ENCODE data around the gene ZEB2. TPM values are rescaled to one million over a fixed set of nuclear protein-coding genes. Genes with fewer than 3 reads are reported as not detected.
"Not testable (repeated sequence)": the region's sequence is repeated elsewhere in the genome, so short reads cannot be mapped to it uniquely, and the experiment has no call there.

Gene ZEB2
- total RNA-seq, 1 experiment from 2014 or later: 28.2 TPM

- no peaks in the 10 kb centered on the region for H3K27me3 Mint-ChIP-seq (ENCODE audit: insufficient read depth, unreplicated experiment)
- CTCF ChIA-PET: no interaction called here
- BruUV-seq (replicated peaks): no TSS peak
Observed at GRCh38 chr2:144366825-144367429, 153.0 kb downstream of the ZEB2 start.

GRCh38 chr2:144364944-144365738 lies 154.8 kb downstream of the ZEB2 start:
- peak overlapping the region; percentile 6 for H3K27ac Mint-ChIP-seq (ENCODE audit: low read depth, unreplicated experiment)

More at GRCh38 chr2:144366825-144367429, 153.0 kb downstream of the ZEB2 start:
- no peak for TF ChIP-seq CTCF (IDR thresholded peaks at IDR 0.05; ENCODE audit: unreplicated experiment)
- DNase-seq (ENCODE audit: unreplicated experiment): no peak
- Mint-ChIP-seq H3K27ac (ENCODE audit: low read depth, unreplicated experiment) (no peak overlapping the region), H3K9me3 (ENCODE audit: unreplicated experiment) (no peaks in the 10 kb centered on the region), H3K4me3 (ENCODE audit: unreplicated experiment) (no peak overlapping the region), H3K4me1 (ENCODE audit: insufficient read depth, unreplicated experiment) (peaks cover 11% of the 10 kb centered on the region), H3K36me3 (ENCODE audit: insufficient read depth, unreplicated experiment) (no peaks in the 10 kb centered on the region)
- POLR2A ChIA-PET: interaction anchor here (1.5 kb wide), 1 partner anchor 9 kb away, joined by 3 read pairs; no protein-coding TSS in a partner anchor
- intact Hi-C loops (cut with micrococcal nuclease): no loop called here

GRCh38 chr2:144364247-144364646 lies 155.7 kb downstream of the ZEB2 start:
- H3K9me3 Mint-ChIP-seq (ENCODE audit: unreplicated experiment); CTCF ChIA-PET; DNase-seq (ENCODE audit: unreplicated experiment); intact Hi-C loops (cut with micrococcal nuclease); H3K27me3 Mint-ChIP-seq (ENCODE audit: insufficient read depth, unreplicated experiment); H3K4me3 Mint-ChIP-seq (ENCODE audit: unreplicated experiment); BruUV-seq (replicated peaks); H3K36me3 Mint-ChIP-seq (ENCODE audit: insufficient read depth, unreplicated experiment): not testable (repeated sequence)
- Mint-ChIP-seq H3K4me1 (ENCODE audit: insufficient read depth, unreplicated experiment) (peaks cover 15% of the 10 kb centered on the region), H3K27ac (ENCODE audit: low read depth, unreplicated experiment) (peak overlapping the region; percentile 6)
- POLR2A ChIA-PET: interaction anchor here (0.6 kb wide), 1 partner anchor 519 kb away, joined by 6 read pairs; no protein-coding TSS in a partner anchor

More at GRCh38 chr2:144364944-144365738, 154.8 kb downstream of the ZEB2 start:
- intact Hi-C loops (cut with micrococcal nuclease): no loop called here
- peaks cover 13% of the 10 kb centered on the region for H3K4me1 Mint-ChIP-seq (ENCODE audit: insufficient read depth, unreplicated experiment)
- H3K27me3 Mint-ChIP-seq (ENCODE audit: insufficient read depth, unreplicated experiment): no peaks in the 10 kb centered on the region
- no peak for TF ChIP-seq CTCF (IDR thresholded peaks at IDR 0.05; ENCODE audit: unreplicated experiment)
- peak; percentile 11 for DNase-seq (ENCODE audit: unreplicated experiment)
- H3K36me3 Mint-ChIP-seq (ENCODE audit: insufficient read depth, unreplicated experiment): no peaks in the 10 kb centered on the region
- CTCF ChIA-PET: interaction anchor here (0.6 kb wide), 1 partner anchor 891 kb away, joined by 4 read pairs; no protein-coding TSS in a partner anchor
- no TSS peak for BruUV-seq (replicated peaks)
- H3K4me3 Mint-ChIP-seq (ENCODE audit: unreplicated experiment): no peak overlapping the region
- H3K9me3 Mint-ChIP-seq (ENCODE audit: unreplicated experiment): no peaks in the 10 kb centered on the region
- POLR2A ChIA-PET: interaction anchor here (0.6 kb wide), 2 partner anchors 520 to 1212 kb away, joined by 3 to 6 read pairs; no protein-coding TSS in a partner anchor

- TF ChIP-seq CTCF (IDR thresholded peaks at IDR 0.05; ENCODE audit: unreplicated experiment): no peak
- intact Hi-C loops (cut with micrococcal nuclease): no loop called here
- Mint-ChIP-seq H3K4me3 (ENCODE audit: unreplicated experiment) (no peak overlapping the region), H3K4me1 (ENCODE audit: insufficient read depth, unreplicated experiment) (peaks cover 31% of the 10 kb centered on the region), H3K27me3 (ENCODE audit: insufficient read depth, unreplicated experiment) (no peaks in the 10 kb centered on the region), H3K27ac (ENCODE audit: low read depth, unreplicated experiment) (no peak overlapping the region), H3K36me3 (ENCODE audit: insufficient read depth, unreplicated experiment) (no peaks in the 10 kb centered on the region), H3K9me3 (ENCODE audit: unreplicated experiment) (no peaks in the 10 kb centered on the region)
- no TSS peak for BruUV-seq (replicated peaks)
- DNase-seq (ENCODE audit: unreplicated experiment): peak; percentile 18
- CTCF ChIA-PET: no interaction called here
- POLR2A ChIA-PET: no interaction called here
Observed at GRCh38 chr2:144362401-144362800, 157.5 kb downstream of the ZEB2 start.
